HEK293 (cell line): Measurements from ENCODE around the gene TUBA8.

ENCODE experiments used
- BCL11B ChIP-seq: fragments of 450-650 bp; formaldehyde crosslinking; IDR thresholded peaks from 2 replicates; pipeline ENCODE4 v1.5.1; 2016; ENCODE audit warnings: low read depth, missing biosample characterization, missing genetic modification characterization
- IKZF3 ChIP-seq: fragments of 450-650 bp; IDR thresholded peaks from 2 replicates; pipeline ENCODE4 v1.5.0; 2018; ENCODE audit warnings: missing biosample characterization, mild to moderate bottlenecking, missing genetic modification characterization, moderate library complexity
- OVOL3 ChIP-seq: fragments of 450-650 bp; formaldehyde crosslinking; IDR thresholded peaks from 2 replicates; pipeline ENCODE4 v1.5.1; 2016; ENCODE audit warnings: missing biosample characterization, missing genetic modification characterization
- SETDB1 ChIP-seq: IDR thresholded peaks from one replicate; pipeline ENCODE4 v1.6.1; 2017; ENCODE audit warnings: mild to moderate bottlenecking, low read length, moderate library complexity, mixed read lengths; ENCODE audit not compliant: insufficient read length
- YY1 ChIP-seq: fragments of 450-650 bp; formaldehyde crosslinking; IDR thresholded peaks from 2 replicates; pipeline ENCODE4 v1.5.1; 2018; ENCODE audit warnings: missing biosample characterization, missing genetic modification characterization
- ZBTB20 ChIP-seq: fragments of 450-650 bp; formaldehyde crosslinking; IDR thresholded peaks from 2 replicates; pipeline ENCODE4 v1.5.1; 2016; ENCODE audit warnings: missing biosample characterization, missing genetic modification characterization
- ZBTB21 ChIP-seq: fragments of 450-650 bp; formaldehyde crosslinking; IDR thresholded peaks from 2 replicates; pipeline ENCODE4 v1.5.1; 2017; ENCODE audit warnings: missing biosample characterization, missing genetic modification characterization
- ZNF248 ChIP-seq: fragments of 450-650 bp; formaldehyde crosslinking; IDR thresholded peaks from 2 replicates; pipeline ENCODE4 v1.5.1; 2017; ENCODE audit warnings: missing biosample characterization, missing genetic modification characterization
- ZNF292 ChIP-seq: fragments of 450-650 bp; formaldehyde crosslinking; IDR thresholded peaks from 2 replicates; pipeline ENCODE4 v1.5.1; 2016; ENCODE audit warnings: low read depth, missing biosample characterization, missing genetic modification characterization, borderline replicate concordance
- ZNF335 ChIP-seq: fragments of 450-650 bp; formaldehyde crosslinking; conservative IDR thresholded peaks from 2 replicates; pipeline ENCODE4 v1.5.1; 2016; ENCODE audit warnings: missing biosample characterization, missing genetic modification characterization
- ZNF350 ChIP-seq: fragments of 450-650 bp; formaldehyde crosslinking; IDR thresholded peaks from 2 replicates; pipeline ENCODE4 v1.5.0; 2017; ENCODE audit warnings: missing biosample characterization, mild to moderate bottlenecking, missing genetic modification characterization
- ZNF394 ChIP-seq: fragments of 450-650 bp; formaldehyde crosslinking; IDR thresholded peaks from 2 replicates; pipeline ENCODE4 v1.5.1; 2016; ENCODE audit warnings: missing biosample characterization, missing genetic modification characterization, mild to moderate bottlenecking, moderate library complexity, borderline replicate concordance
- ZNF423 ChIP-seq: fragments of 450-650 bp; formaldehyde crosslinking; IDR thresholded peaks from 2 replicates; pipeline ENCODE4 v1.5.1; 2016; ENCODE audit warnings: missing biosample characterization, missing genetic modification characterization
- ZNF48 ChIP-seq: fragments of 450-650 bp; formaldehyde crosslinking; IDR thresholded peaks from 2 replicates; pipeline ENCODE4 v1.5.1; 2016; ENCODE audit warnings: missing biosample characterization, missing genetic modification characterization
- ZNF510 ChIP-seq: fragments of 450-650 bp; formaldehyde crosslinking; IDR thresholded peaks from 2 replicates; pipeline ENCODE4 v1.5.1; 2018; ENCODE audit warnings: mild to moderate bottlenecking, missing genetic modification characterization, missing biosample characterization; ENCODE audit not compliant: insufficient replicate concordance
- ZNF561 ChIP-seq: fragments of 450-650 bp; IDR thresholded peaks from 2 replicates; pipeline ENCODE4 v1.5.1; 2018; ENCODE audit warnings: missing biosample characterization, missing genetic modification characterization, borderline replicate concordance
- ZNF629 ChIP-seq: fragments of 450-650 bp; formaldehyde crosslinking; IDR thresholded peaks from 2 replicates; pipeline ENCODE4 v1.5.1; 2017; ENCODE audit warnings: missing biosample characterization, missing genetic modification characterization
- ZNF654 ChIP-seq: fragments of 450-650 bp; formaldehyde crosslinking; IDR thresholded peaks from 2 replicates; pipeline ENCODE4 v1.5.1; 2016; ENCODE audit warnings: low read depth, missing biosample characterization, missing genetic modification characterization
- ZNF677 ChIP-seq: fragments of 450-650 bp; IDR thresholded peaks from 2 replicates; pipeline ENCODE4 v1.5.0; 2018; ENCODE audit warnings: missing biosample characterization, mild to moderate bottlenecking, missing genetic modification characterization, moderate library complexity
- ZNF747 ChIP-seq: fragments of 450-650 bp; formaldehyde crosslinking; IDR thresholded peaks from 2 replicates; pipeline ENCODE4 v1.5.1; 2016; ENCODE audit warnings: missing biosample characterization, missing genetic modification characterization
- ZSCAN30 ChIP-seq: fragments of 450-650 bp; IDR thresholded peaks from 2 replicates; pipeline ENCODE4 v1.5.1; 2018; ENCODE audit warnings: missing biosample characterization, mild to moderate bottlenecking, missing genetic modification characterization, moderate library complexity
- TF ChIP-seq, protein P1 (sequence below): fragments of 450-650 bp; formaldehyde crosslinking; IDR thresholded peaks from 2 replicates; pipeline ENCODE4 v1.5.1; 2016; ENCODE audit warnings: missing biosample characterization, missing genetic modification characterization, borderline replicate concordance
- TF ChIP-seq, protein P2 (sequence below): fragments of 450-650 bp; formaldehyde crosslinking; IDR thresholded peaks from 2 replicates; pipeline ENCODE4 v1.5.1; 2017; ENCODE audit warnings: missing biosample characterization, missing genetic modification characterization
- TF ChIP-seq, protein P3 (sequence below): fragments of 450-650 bp; formaldehyde crosslinking; IDR thresholded peaks from 2 replicates; pipeline ENCODE4 v1.5.1; 2016; ENCODE audit warnings: missing biosample characterization, missing genetic modification characterization
- TF ChIP-seq, protein P4 (sequence below): fragments of 450-650 bp; formaldehyde crosslinking; IDR thresholded peaks from 2 replicates; pipeline ENCODE4 v1.5.1; 2016; ENCODE audit warnings: missing biosample characterization, missing genetic modification characterization
- TF ChIP-seq, protein P5 (sequence below): fragments of 450-650 bp; formaldehyde crosslinking; IDR thresholded peaks from 2 replicates; pipeline ENCODE4 v1.5.1; 2016; ENCODE audit warnings: missing biosample characterization, missing genetic modification characterization

Gene TUBA8

DNA sequence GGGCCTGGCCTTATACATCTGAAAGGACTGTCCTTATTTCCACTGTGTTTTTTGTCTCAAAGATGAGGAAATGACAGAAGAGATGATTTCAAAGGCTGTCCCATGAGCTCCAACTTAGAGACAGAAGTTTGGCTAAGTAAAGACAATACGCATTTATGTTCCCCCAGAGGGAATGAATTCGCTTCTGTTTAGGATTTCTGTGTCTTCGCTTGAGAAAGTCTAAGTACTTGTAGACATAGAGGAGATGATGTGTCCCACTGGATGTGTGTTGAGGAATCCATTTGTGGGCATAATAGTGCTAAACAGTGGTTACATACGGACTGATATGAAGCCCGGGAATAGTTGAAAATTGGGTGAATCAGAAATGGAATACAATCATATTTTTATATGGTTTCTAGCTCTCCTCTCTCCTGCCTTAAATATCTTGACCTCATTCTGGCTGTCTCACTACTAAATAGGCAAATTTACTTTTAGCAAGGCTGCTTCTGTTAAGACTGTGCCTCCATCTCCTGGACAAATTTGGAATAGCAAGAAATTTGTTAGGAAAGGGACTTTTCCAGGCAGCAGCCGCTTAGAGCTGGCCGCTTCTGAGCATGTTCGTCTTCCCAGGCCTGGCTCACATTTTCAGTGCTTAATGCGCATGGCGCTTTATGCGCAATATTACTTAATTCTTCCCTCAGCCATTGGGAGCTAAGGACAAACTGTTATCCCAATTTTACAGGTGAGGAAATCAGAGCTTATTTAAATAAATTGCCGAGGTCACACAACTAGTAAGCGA lies 34.7 kb upstream of the TUBA8 start (continued):
- TF ChIP-seq, protein P1, sequence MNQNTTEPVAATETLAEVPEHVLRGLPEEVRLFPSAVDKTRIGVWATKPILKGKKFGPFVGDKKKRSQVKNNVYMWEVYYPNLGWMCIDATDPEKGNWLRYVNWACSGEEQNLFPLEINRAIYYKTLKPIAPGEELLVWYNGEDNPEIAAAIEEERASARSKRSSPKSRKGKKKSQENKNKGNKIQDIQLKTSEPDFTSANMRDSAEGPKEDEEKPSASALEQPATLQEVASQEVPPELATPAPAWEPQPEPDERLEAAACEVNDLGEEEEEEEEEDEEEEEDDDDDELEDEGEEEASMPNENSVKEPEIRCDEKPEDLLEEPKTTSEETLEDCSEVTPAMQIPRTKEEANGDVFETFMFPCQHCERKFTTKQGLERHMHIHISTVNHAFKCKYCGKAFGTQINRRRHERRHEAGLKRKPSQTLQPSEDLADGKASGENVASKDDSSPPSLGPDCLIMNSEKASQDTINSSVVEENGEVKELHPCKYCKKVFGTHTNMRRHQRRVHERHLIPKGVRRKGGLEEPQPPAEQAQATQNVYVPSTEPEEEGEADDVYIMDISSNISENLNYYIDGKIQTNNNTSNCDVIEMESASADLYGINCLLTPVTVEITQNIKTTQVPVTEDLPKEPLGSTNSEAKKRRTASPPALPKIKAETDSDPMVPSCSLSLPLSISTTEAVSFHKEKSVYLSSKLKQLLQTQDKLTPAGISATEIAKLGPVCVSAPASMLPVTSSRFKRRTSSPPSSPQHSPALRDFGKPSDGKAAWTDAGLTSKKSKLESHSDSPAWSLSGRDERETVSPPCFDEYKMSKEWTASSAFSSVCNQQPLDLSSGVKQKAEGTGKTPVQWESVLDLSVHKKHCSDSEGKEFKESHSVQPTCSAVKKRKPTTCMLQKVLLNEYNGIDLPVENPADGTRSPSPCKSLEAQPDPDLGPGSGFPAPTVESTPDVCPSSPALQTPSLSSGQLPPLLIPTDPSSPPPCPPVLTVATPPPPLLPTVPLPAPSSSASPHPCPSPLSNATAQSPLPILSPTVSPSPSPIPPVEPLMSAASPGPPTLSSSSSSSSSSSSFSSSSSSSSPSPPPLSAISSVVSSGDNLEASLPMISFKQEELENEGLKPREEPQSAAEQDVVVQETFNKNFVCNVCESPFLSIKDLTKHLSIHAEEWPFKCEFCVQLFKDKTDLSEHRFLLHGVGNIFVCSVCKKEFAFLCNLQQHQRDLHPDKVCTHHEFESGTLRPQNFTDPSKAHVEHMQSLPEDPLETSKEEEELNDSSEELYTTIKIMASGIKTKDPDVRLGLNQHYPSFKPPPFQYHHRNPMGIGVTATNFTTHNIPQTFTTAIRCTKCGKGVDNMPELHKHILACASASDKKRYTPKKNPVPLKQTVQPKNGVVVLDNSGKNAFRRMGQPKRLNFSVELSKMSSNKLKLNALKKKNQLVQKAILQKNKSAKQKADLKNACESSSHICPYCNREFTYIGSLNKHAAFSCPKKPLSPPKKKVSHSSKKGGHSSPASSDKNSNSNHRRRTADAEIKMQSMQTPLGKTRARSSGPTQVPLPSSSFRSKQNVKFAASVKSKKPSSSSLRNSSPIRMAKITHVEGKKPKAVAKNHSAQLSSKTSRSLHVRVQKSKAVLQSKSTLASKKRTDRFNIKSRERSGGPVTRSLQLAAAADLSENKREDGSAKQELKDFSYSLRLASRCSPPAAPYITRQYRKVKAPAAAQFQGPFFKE (tag by site-specific recombination): no peak
- no peak for TF ChIP-seq ZNF48 (tag by site-specific recombination)
- TF ChIP-seq, protein P2, sequence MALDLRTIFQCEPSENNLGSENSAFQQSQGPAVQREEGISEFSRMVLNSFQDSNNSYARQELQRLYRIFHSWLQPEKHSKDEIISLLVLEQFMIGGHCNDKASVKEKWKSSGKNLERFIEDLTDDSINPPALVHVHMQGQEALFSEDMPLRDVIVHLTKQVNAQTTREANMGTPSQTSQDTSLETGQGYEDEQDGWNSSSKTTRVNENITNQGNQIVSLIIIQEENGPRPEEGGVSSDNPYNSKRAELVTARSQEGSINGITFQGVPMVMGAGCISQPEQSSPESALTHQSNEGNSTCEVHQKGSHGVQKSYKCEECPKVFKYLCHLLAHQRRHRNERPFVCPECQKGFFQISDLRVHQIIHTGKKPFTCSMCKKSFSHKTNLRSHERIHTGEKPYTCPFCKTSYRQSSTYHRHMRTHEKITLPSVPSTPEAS: no peak
- no peak for TF ChIP-seq IKZF3 (tag by site-specific recombination)
- peak; percentile 34; the same call in 1 of the 2 replicates for TF ChIP-seq ZNF335 (tag by site-specific recombination)
- TF ChIP-seq ZNF423 (tag by site-specific recombination): no peak
- TF ChIP-seq, protein P3, sequence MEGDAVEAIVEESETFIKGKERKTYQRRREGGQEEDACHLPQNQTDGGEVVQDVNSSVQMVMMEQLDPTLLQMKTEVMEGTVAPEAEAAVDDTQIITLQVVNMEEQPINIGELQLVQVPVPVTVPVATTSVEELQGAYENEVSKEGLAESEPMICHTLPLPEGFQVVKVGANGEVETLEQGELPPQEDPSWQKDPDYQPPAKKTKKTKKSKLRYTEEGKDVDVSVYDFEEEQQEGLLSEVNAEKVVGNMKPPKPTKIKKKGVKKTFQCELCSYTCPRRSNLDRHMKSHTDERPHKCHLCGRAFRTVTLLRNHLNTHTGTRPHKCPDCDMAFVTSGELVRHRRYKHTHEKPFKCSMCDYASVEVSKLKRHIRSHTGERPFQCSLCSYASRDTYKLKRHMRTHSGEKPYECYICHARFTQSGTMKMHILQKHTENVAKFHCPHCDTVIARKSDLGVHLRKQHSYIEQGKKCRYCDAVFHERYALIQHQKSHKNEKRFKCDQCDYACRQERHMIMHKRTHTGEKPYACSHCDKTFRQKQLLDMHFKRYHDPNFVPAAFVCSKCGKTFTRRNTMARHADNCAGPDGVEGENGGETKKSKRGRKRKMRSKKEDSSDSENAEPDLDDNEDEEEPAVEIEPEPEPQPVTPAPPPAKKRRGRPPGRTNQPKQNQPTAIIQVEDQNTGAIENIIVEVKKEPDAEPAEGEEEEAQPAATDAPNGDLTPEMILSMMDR (tag by site-specific recombination): peak; percentile 72; the same call in 1 of the 2 replicates
- TF ChIP-seq ZNF747 (tag by site-specific recombination): no peak
- TF ChIP-seq, protein P4, sequence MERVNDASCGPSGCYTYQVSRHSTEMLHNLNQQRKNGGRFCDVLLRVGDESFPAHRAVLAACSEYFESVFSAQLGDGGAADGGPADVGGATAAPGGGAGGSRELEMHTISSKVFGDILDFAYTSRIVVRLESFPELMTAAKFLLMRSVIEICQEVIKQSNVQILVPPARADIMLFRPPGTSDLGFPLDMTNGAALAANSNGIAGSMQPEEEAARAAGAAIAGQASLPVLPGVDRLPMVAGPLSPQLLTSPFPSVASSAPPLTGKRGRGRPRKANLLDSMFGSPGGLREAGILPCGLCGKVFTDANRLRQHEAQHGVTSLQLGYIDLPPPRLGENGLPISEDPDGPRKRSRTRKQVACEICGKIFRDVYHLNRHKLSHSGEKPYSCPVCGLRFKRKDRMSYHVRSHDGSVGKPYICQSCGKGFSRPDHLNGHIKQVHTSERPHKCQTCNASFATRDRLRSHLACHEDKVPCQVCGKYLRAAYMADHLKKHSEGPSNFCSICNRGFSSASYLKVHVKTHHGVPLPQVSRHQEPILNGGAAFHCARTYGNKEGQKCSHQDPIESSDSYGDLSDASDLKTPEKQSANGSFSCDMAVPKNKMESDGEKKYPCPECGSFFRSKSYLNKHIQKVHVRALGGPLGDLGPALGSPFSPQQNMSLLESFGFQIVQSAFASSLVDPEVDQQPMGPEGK (tag by site-specific recombination): no peak
- TF ChIP-seq YY1 (tag by site-specific recombination): no peak
- no peak for TF ChIP-seq BCL11B (tag by site-specific recombination)
- TF ChIP-seq ZNF248 (tag by site-specific recombination): no peak
- no peak for TF ChIP-seq SETDB1
- TF ChIP-seq ZNF561 (tag by site-specific recombination): no peak
- no peak for TF ChIP-seq ZBTB21 (tag by site-specific recombination)
- TF ChIP-seq ZNF394 (tag by site-specific recombination): no peak
- TF ChIP-seq ZNF350 (tag by site-specific recombination): no peak
- TF ChIP-seq ZBTB20 (tag by site-specific recombination): no peak
- TF ChIP-seq ZNF292 (tag by site-specific recombination): no peak
- no peak for TF ChIP-seq ZNF677
- TF ChIP-seq, protein P5, sequence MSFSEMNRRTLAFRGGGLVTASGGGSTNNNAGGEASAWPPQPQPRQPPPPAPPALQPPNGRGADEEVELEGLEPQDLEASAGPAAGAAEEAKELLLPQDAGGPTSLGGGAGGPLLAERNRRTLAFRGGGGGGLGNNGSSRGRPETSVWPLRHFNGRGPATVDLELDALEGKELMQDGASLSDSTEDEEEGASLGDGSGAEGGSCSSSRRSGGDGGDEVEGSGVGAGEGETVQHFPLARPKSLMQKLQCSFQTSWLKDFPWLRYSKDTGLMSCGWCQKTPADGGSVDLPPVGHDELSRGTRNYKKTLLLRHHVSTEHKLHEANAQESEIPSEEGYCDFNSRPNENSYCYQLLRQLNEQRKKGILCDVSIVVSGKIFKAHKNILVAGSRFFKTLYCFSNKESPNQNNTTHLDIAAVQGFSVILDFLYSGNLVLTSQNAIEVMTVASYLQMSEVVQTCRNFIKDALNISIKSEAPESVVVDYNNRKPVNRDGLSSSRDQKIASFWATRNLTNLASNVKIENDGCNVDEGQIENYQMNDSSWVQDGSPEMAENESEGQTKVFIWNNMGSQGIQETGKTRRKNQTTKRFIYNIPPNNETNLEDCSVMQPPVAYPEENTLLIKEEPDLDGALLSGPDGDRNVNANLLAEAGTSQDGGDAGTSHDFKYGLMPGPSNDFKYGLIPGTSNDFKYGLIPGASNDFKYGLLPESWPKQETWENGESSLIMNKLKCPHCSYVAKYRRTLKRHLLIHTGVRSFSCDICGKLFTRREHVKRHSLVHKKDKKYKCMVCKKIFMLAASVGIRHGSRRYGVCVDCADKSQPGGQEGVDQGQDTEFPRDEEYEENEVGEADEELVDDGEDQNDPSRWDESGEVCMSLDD (tag by site-specific recombination): no peak
- no peak for TF ChIP-seq OVOL3 (tag by site-specific recombination)
- TF ChIP-seq ZNF510 (tag by site-specific recombination): no peak
- TF ChIP-seq ZNF654 (tag by site-specific recombination): peak; percentile 97
- TF ChIP-seq ZSCAN30 (tag by site-specific recombination): peak; percentile 15; the same call in 1 of the 2 replicates
- no peak for TF ChIP-seq ZNF629 (tag by site-specific recombination)
